Body of pancreas (tissue), 4 donors: ENCODE results near the gene PROM2.

Experiments
- POLR2A ChIP-seq, 3 donors: fragments of 450-650 bp; IDR thresholded peaks; one replicate each; pipeline ENCODE4 v1.6.1; 2016; ENCODE audit warnings: antibody characterized with exemption in 3 of 3, mild to moderate bottlenecking in 2 of 3
- TF ChIP-seq, protein P1 (sequence below), 7 experiments: fragments of 450-650 bp in 4 of 7; fragments of 200-600 bp in 3 of 7; sonication (generic) in 3 of 7; IDR thresholded peaks; one replicate each; pipeline ENCODE4 v1.5.1; 2016 to 2019; ENCODE audit warnings: antibody characterized with exemption in 7 of 7

GRCh38 chr2:95283562-95283961 is 9.3 kb downstream of the PROM2 start:
- TF ChIP-seq, protein P1, sequence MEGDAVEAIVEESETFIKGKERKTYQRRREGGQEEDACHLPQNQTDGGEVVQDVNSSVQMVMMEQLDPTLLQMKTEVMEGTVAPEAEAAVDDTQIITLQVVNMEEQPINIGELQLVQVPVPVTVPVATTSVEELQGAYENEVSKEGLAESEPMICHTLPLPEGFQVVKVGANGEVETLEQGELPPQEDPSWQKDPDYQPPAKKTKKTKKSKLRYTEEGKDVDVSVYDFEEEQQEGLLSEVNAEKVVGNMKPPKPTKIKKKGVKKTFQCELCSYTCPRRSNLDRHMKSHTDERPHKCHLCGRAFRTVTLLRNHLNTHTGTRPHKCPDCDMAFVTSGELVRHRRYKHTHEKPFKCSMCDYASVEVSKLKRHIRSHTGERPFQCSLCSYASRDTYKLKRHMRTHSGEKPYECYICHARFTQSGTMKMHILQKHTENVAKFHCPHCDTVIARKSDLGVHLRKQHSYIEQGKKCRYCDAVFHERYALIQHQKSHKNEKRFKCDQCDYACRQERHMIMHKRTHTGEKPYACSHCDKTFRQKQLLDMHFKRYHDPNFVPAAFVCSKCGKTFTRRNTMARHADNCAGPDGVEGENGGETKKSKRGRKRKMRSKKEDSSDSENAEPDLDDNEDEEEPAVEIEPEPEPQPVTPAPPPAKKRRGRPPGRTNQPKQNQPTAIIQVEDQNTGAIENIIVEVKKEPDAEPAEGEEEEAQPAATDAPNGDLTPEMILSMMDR (IDR thresholded peaks at IDR 0.05) = no peak
- no peak for TF ChIP-seq POLR2A (IDR thresholded peaks at IDR 0.05)
